ENCODE results near the gene STARD10.
"Not testable (repeated sequence)": the region's sequence is repeated elsewhere in the genome, so short reads cannot be mapped to it uniquely, and the experiment has no call there.

Gene STARD10

GRCh38 chr11:72808331-72808798, 14.5 kb upstream of the STARD10 start:
- H3K4me1 ChIP-seq, result peaks cover 51% of the 10 kb centered on the region
- H3K4me2 ChIP-seq, result peak overlapping the region; percentile 44
- H3K27me3 ChIP-seq, result no peaks in the 10 kb centered on the region
- no peak overlapping the region for H3K4me3 ChIP-seq
- no peak for TF ChIP-seq Cebpa-rat (IDR thresholded peaks at IDR 0.05)
- H3K36me3 ChIP-seq, result peaks cover 34% of the 10 kb centered on the region
- no peaks in the 10 kb centered on the region for H3K9me3 ChIP-seq
- no peak overlapping the region for H3K27ac ChIP-seq
- peaks cover 28% of the 10 kb centered on the region; the same call in 1 of the 2 replicates for H4K20me1 ChIP-seq
- no peak overlapping the region for H3K9ac ChIP-seq

GRCh38 chr11:72807792-72808191, 13.9 kb upstream of the STARD10 start:
- H3K9ac ChIP-seq, result no peak overlapping the region

GRCh38 chr11:72807021-72807693, 13.3 kb upstream of the STARD10 start:
- Histone ChIP-seq H3K27me3 (no peaks in the 10 kb centered on the region), H3K4me1 (peaks cover 43% of the 10 kb centered on the region), H3K36me3 (peaks cover 34% of the 10 kb centered on the region), H3K9me3 (no peaks in the 10 kb centered on the region), H4K20me1 (peaks cover 18% of the 10 kb centered on the region; the same call in 1 of the 2 replicates), H3K27ac (no peak overlapping the region), H3K4me2 (peak overlapping the region; percentile 44; the same call in 1 of the 2 replicates), H3K4me3 (no peak overlapping the region), H3K9ac (no peak overlapping the region)
- TF ChIP-seq Cebpa-rat (IDR thresholded peaks at IDR 0.05), result no peak

More at GRCh38 chr11:72807792-72808191, 13.9 kb upstream of the STARD10 start:
- Histone ChIP-seq H3K36me3 (peaks cover 34% of the 10 kb centered on the region), H3K4me1 (peaks cover 50% of the 10 kb centered on the region), H3K27me3 (no peaks in the 10 kb centered on the region), H4K20me1 (peaks cover 23% of the 10 kb centered on the region; the same call in 1 of the 2 replicates), H3K4me3 (no peak overlapping the region), H3K27ac (no peak overlapping the region), H3K4me2 (peak overlapping the region; percentile 44), H3K9me3 (no peaks in the 10 kb centered on the region)
- no peak for TF ChIP-seq Cebpa-rat (IDR thresholded peaks at IDR 0.05)

- not testable (repeated sequence) for H3K9ac ChIP-seq, H3K27me3 ChIP-seq, H3K9me3 ChIP-seq, H3K4me2 ChIP-seq, H3K27ac ChIP-seq, H3K4me3 ChIP-seq
- Histone ChIP-seq H4K20me1 (peaks cover 11% of the 10 kb centered on the region; the same call in 1 of the 2 replicates), H3K36me3 (peaks cover 28% of the 10 kb centered on the region), H3K4me1 (peaks cover 35% of the 10 kb centered on the region)
These were observed 12.5 kb upstream of the STARD10 start for GRCh38 chr11:72806378-72806777.

- no peak overlapping the region for H3K9ac ChIP-seq
- TF ChIP-seq Cebpa-rat (IDR thresholded peaks at IDR 0.05), result no peak
- H4K20me1 ChIP-seq, result peaks cover 4% of the 10 kb centered on the region; the same call in 1 of the 2 replicates
- no peak overlapping the region for H3K4me2 ChIP-seq
- no peaks in the 10 kb centered on the region for H3K27me3 ChIP-seq
- H3K4me3 ChIP-seq, result no peak overlapping the region
- no peaks in the 10 kb centered on the region for H3K9me3 ChIP-seq
- H3K27ac ChIP-seq, result no peak overlapping the region
- peaks cover 27% of the 10 kb centered on the region for H3K4me1 ChIP-seq
- H3K36me3 ChIP-seq, result peaks cover 21% of the 10 kb centered on the region
These were observed 11.4 kb upstream of the STARD10 start for GRCh38 chr11:72805216-72805615.

GRCh38 chr11:72802822-72803221, 9.0 kb upstream of the STARD10 start:
- Histone ChIP-seq H3K36me3 (no peaks in the 10 kb centered on the region), H3K4me3 (no peak overlapping the region), H3K27me3 (no peaks in the 10 kb centered on the region), H3K27ac (no peak overlapping the region), H3K4me1 (peaks cover 17% of the 10 kb centered on the region), H3K9ac (no peak overlapping the region), H4K20me1 (no peaks in the 10 kb centered on the region), H3K9me3 (no peaks in the 10 kb centered on the region), H3K4me2 (no peak overlapping the region)
- no peak for TF ChIP-seq Cebpa-rat (IDR thresholded peaks at IDR 0.05)

- no peak overlapping the region for H3K27ac ChIP-seq
- no peaks in the 10 kb centered on the region for H4K20me1 ChIP-seq
- no peak overlapping the region for H3K4me3 ChIP-seq
- no peak overlapping the region for H3K9ac ChIP-seq
- H3K4me2 ChIP-seq, result no peak overlapping the region
- H3K9me3 ChIP-seq, result no peaks in the 10 kb centered on the region
- no peak for TF ChIP-seq Cebpa-rat (IDR thresholded peaks at IDR 0.05)
- H3K4me1 ChIP-seq, result peaks cover 10% of the 10 kb centered on the region
- H3K27me3 ChIP-seq, result no peaks in the 10 kb centered on the region
- no peaks in the 10 kb centered on the region for H3K36me3 ChIP-seq
These were observed 5.6 kb upstream of the STARD10 start for GRCh38 chr11:72799441-72799840.

- H3K9ac ChIP-seq, result no peak overlapping the region
- TF ChIP-seq Cebpa-rat (IDR thresholded peaks at IDR 0.05), result no peak
- no peak overlapping the region for H3K27ac ChIP-seq
- no peaks in the 10 kb centered on the region for H3K9me3 ChIP-seq
- H3K36me3 ChIP-seq, result no peaks in the 10 kb centered on the region
- peaks cover 13% of the 10 kb centered on the region for H3K4me1 ChIP-seq
- no peak overlapping the region for H3K4me2 ChIP-seq
- H3K27me3 ChIP-seq, result no peaks in the 10 kb centered on the region
- no peak overlapping the region for H3K4me3 ChIP-seq
- H4K20me1 ChIP-seq, result no peaks in the 10 kb centered on the region
These were observed 4.5 kb upstream of the STARD10 start for GRCh38 chr11:72798361-72798760.

GRCh38 chr11:72793076-72793424, 797 bp downstream of the STARD10 start:
- Histone ChIP-seq H3K9me3 (no peaks in the 10 kb centered on the region), H4K20me1 (no peaks in the 10 kb centered on the region), H3K9ac (peak overlapping the region; percentile 84), H3K27ac (peak overlapping the region; percentile 86), H3K4me2 (peak overlapping the region; percentile 85), H3K4me3 (peak overlapping the region; percentile 70), H3K4me1 (peaks cover 43% of the 10 kb centered on the region), H3K36me3 (no peaks in the 10 kb centered on the region), H3K27me3 (no peaks in the 10 kb centered on the region)
- TF ChIP-seq Cebpa-rat (IDR thresholded peaks at IDR 0.05), result no peak

- Histone ChIP-seq H3K27me3 (no peaks in the 10 kb centered on the region), H3K4me1 (peaks cover 48% of the 10 kb centered on the region), H3K36me3 (no peaks in the 10 kb centered on the region), H3K27ac (peak overlapping the region; percentile 86), H4K20me1 (no peaks in the 10 kb centered on the region), H3K9ac (peak overlapping the region; percentile 84), H3K9me3 (no peaks in the 10 kb centered on the region), H3K4me3 (peak overlapping the region; percentile 70), H3K4me2 (peak overlapping the region; percentile 85)
- TF ChIP-seq Cebpa-rat (IDR thresholded peaks at IDR 0.05), result no peak
These were observed 1.3 kb downstream of the STARD10 start for GRCh38 chr11:72792437-72793021.

- H3K9me3 ChIP-seq, H3K4me2 ChIP-seq, H3K27me3 ChIP-seq, H3K27ac ChIP-seq, H4K20me1 ChIP-seq, H3K9ac ChIP-seq, H3K4me3 ChIP-seq, H3K36me3 ChIP-seq: not testable (repeated sequence)
- peaks cover 61% of the 10 kb centered on the region for H3K4me1 ChIP-seq
These were observed 2.6 kb downstream of the STARD10 start for GRCh38 chr11:72791228-72791627.
